Measurements from ENCODE around the gene ZNF143. TPM values are rescaled to one million over a fixed set of nuclear protein-coding genes. Genes with fewer than 3 reads are reported as not detected.
"Not testable (repeated sequence)": the region's sequence is repeated elsewhere in the genome, so short reads cannot be mapped to it uniquely, and the experiment has no call there.

Gene ZNF143
- total RNA-seq, 1 donor from 2014 or later, result 36.6 TPM

- no peak overlapping the region for H3K27ac ChIP-seq
These were observed 48.2 kb downstream of the ZNF143 start for GRCh38 chr11:9509041-9509440.

GRCh38 chr11:9512370-9513019 is 51.7 kb downstream of the ZNF143 start:
- H3K27ac ChIP-seq, result no peak overlapping the region
- H3K9me3 ChIP-seq, result no peaks in the 10 kb centered on the region
- H3K27me3 ChIP-seq, result no peaks in the 10 kb centered on the region
- peaks cover 0 to 43% of the 10 kb centered on the region in 2 donors for H3K36me3 ChIP-seq
- no peaks in the 10 kb centered on the region for H3K4me1 ChIP-seq
- intact Hi-C loops (cut with DNase I), result no loop called here
- no peak for TF ChIP-seq POLR2A (IDR thresholded peaks at IDR 0.05)
- TF ChIP-seq, protein P1, sequence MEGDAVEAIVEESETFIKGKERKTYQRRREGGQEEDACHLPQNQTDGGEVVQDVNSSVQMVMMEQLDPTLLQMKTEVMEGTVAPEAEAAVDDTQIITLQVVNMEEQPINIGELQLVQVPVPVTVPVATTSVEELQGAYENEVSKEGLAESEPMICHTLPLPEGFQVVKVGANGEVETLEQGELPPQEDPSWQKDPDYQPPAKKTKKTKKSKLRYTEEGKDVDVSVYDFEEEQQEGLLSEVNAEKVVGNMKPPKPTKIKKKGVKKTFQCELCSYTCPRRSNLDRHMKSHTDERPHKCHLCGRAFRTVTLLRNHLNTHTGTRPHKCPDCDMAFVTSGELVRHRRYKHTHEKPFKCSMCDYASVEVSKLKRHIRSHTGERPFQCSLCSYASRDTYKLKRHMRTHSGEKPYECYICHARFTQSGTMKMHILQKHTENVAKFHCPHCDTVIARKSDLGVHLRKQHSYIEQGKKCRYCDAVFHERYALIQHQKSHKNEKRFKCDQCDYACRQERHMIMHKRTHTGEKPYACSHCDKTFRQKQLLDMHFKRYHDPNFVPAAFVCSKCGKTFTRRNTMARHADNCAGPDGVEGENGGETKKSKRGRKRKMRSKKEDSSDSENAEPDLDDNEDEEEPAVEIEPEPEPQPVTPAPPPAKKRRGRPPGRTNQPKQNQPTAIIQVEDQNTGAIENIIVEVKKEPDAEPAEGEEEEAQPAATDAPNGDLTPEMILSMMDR (IDR thresholded peaks at IDR 0.05), result no peak
- no peak for TF ChIP-seq POLR2AphosphoS5 (IDR thresholded peaks at IDR 0.05; ENCODE audit: insufficient read depth in 1 of 2, low read depth in 1 of 2)
- H3K4me3 ChIP-seq, result no peak overlapping the region
- no peak for DNase-seq (ENCODE audit: extremely low spot score in 2 of 2)

More at GRCh38 chr11:9509041-9509440, 48.2 kb downstream of the ZNF143 start:
- Histone ChIP-seq H3K36me3 (peaks cover 0 to 26% of the 10 kb centered on the region in 2 donors), H3K4me3 (no peak overlapping the region), H3K9me3 (no peaks in the 10 kb centered on the region), H3K27me3 (no peaks in the 10 kb centered on the region), H3K4me1 (no peaks in the 10 kb centered on the region)
- intact Hi-C loops (cut with DNase I), result no loop called here
- no peak for DNase-seq (ENCODE audit: extremely low spot score in 2 of 2)
- TF ChIP-seq POLR2AphosphoS5 (IDR thresholded peaks at IDR 0.05; ENCODE audit: insufficient read depth in 1 of 2, low read depth in 1 of 2), result no peak
- TF ChIP-seq, protein P1 (IDR thresholded peaks at IDR 0.05), result no peak
- TF ChIP-seq POLR2A (IDR thresholded peaks at IDR 0.05), result no peak

DNA sequence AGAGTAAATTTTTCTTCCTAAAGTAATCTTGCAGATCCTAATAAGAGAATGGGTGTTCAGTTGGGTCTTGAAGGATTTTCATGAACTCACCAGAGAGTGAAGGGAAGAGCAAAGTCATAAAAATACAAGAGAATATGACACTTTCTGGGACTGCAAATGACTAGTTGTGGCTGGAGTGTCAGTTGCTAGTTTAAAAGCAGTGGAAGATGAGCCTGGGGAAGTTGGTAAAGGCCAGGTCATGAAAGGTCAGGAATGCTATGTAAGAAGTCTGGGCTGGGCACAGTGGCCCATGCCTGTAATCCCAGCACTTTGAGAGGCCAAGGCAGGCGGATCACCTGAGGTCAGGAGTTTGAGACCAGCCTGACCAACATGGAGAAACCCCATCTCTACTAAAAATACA is 53.8 kb downstream of the ZNF143 start:
- H3K27me3 ChIP-seq; DNase-seq (ENCODE audit: extremely low spot score in 2 of 2); H3K27ac ChIP-seq; intact Hi-C loops (cut with DNase I); H3K4me3 ChIP-seq; H3K4me1 ChIP-seq; H3K9me3 ChIP-seq: not testable (repeated sequence)
- peaks cover 0 to 32% of the 10 kb centered on the region in 2 donors for H3K36me3 ChIP-seq

DNA sequence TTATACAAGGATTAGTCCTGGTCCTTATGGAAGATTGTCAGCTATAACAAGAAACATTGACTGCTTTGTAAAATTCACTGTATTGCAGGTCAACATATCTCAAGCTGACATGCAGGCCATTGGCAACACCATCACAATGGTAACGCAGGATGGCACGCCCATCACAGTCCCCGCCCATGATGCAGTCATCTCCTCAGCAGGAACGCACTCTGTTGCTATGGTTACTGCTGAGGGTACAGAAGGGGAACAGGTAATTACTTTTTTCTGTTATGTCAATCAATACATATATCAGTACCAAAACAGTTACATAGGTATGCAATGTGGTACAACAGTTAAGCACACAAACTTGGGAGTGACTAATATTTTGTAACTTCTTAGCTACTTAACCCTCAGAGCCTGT is 55.3 kb downstream of the ZNF143 start:
- H3K27ac ChIP-seq, result no peak overlapping the region
- intact Hi-C loops (cut with DNase I), result no loop called here
- H3K36me3 ChIP-seq, result peaks cover 0 to 32% of the 10 kb centered on the region in 2 donors
- no peak overlapping the region for H3K4me3 ChIP-seq
- H3K27me3 ChIP-seq, result no peaks in the 10 kb centered on the region
- TF ChIP-seq, protein P1 (IDR thresholded peaks at IDR 0.05), result no peak
- TF ChIP-seq POLR2AphosphoS5 (IDR thresholded peaks at IDR 0.05; ENCODE audit: insufficient read depth in 1 of 2, low read depth in 1 of 2) (no peak), POLR2A (IDR thresholded peaks at IDR 0.05) (no peak)
- DNase-seq (ENCODE audit: extremely low spot score in 2 of 2), result no peak
- no peaks in the 10 kb centered on the region for H3K9me3 ChIP-seq
- H3K4me1 ChIP-seq, result no peaks in the 10 kb centered on the region

- no peaks in the 10 kb centered on the region for H3K4me1 ChIP-seq
- H3K9me3 ChIP-seq, result no peaks in the 10 kb centered on the region
- no peak for DNase-seq (ENCODE audit: extremely low spot score in 2 of 2)
- TF ChIP-seq POLR2AphosphoS5 (IDR thresholded peaks at IDR 0.05; ENCODE audit: insufficient read depth in 1 of 2, low read depth in 1 of 2) (no peak), POLR2A (IDR thresholded peaks at IDR 0.05) (no peak)
- TF ChIP-seq, protein P1 (IDR thresholded peaks at IDR 0.05), result no peak
- H3K4me3 ChIP-seq, result no peak overlapping the region
- no peaks in the 10 kb centered on the region for H3K27me3 ChIP-seq
- no peak overlapping the region for H3K27ac ChIP-seq
- intact Hi-C loops (cut with DNase I), result no loop called here
- peaks cover 0 to 30% of the 10 kb centered on the region in 2 donors for H3K36me3 ChIP-seq
These were observed 58.1 kb downstream of the ZNF143 start for GRCh38 chr11:9518835-9519410.

Measured in vagina (tissue), 2 donors.